H1 (cell line): ENCODE data around the gene CRNN. TPM values are rescaled to one million over a fixed set of nuclear protein-coding genes. Genes with fewer than 3 reads are reported as not detected.

Source experiments
- CTBP2 ChIP-seq: IDR thresholded peaks from 2 replicates; pipeline ENCODE4 v1.7.0; 2011; ENCODE audit warnings: borderline replicate concordance, mild to moderate bottlenecking, moderate library complexity, mixed read lengths, low read length; ENCODE audit not compliant: insufficient read depth, insufficient read length
- JUND ChIP-seq: IDR thresholded peaks from 2 replicates; pipeline ENCODE4 v1.6.1; 2011; ENCODE audit warnings: mild to moderate bottlenecking, improper control_type of control experiment, low read length
- KDM4A ChIP-seq: IDR thresholded peaks from one replicate; pipeline ENCODE4 v1.7.1; 2012; ENCODE audit warnings: low read depth, mild to moderate bottlenecking, moderate library complexity, low read length, inconsistent platforms; ENCODE audit not compliant: severe bottlenecking
- RBBP5 ChIP-seq: IDR thresholded peaks from 2 replicates; pipeline ENCODE4 v1.7.1; 2012; ENCODE audit warnings: low read depth, mild to moderate bottlenecking, inconsistent platforms, low read length, moderate library complexity, borderline replicate concordance
- SIRT6 ChIP-seq: IDR thresholded peaks from one replicate; pipeline ENCODE4 v1.7.1; 2012; ENCODE audit warnings: low read length, inconsistent platforms
- SIX5 ChIP-seq: IDR thresholded peaks from 2 replicates; pipeline ENCODE4 v1.6.1; 2011; ENCODE audit warnings: mild to moderate bottlenecking, low read depth, low read length
- TAF7 ChIP-seq: optimal IDR thresholded peaks from 2 replicates; pipeline ENCODE3; 2011; ENCODE audit warnings: low read depth, mild to moderate bottlenecking, inconsistent platforms, low read length, moderate library complexity, borderline replicate concordance
- polyA plus RNA-seq, 7 experiments: library from polyadenylated mRNA; depleted of rRNA in 3 of 7; stranded (reverse) in 5 of 7; unstranded in 2 of 7; fragments of >200 nt in 5 of 7; fragments of 200-250 nt in 2 of 7; gene quantifications; 1 replicate in 5 of 7; 2 replicates in 1 of 7; 4 replicates in 1 of 7; pipeline versions ENCODE4 v1.2.1 to v1.2.3, GENCODE V29; 2011 to 2013; ENCODE audit warnings: missing spikeins in 2 of 7, mixed read lengths in 2 of 7
- total RNA-seq: library from RNA; stranded (reverse); fragmentation: NEBNext Ultra II Directional; extraction: Animal tissue kit (Norgen Biotek cat#: 25700); gene quantifications from 2 replicates; pipeline ENCODE4 v1.2.1, GENCODE V29; 2021
- TF ChIP-seq, protein P1 (sequence below): IDR thresholded peaks from 2 replicates; pipeline ENCODE4 v1.6.1; 2012; ENCODE audit warnings: inconsistent platforms

CRNN gene
- total and polyA plus RNA-seq, 2 of the 8 experiments (the other 6 are each of a cell fraction or from before 2014, with no cell fraction given) = not detected

DNA sequence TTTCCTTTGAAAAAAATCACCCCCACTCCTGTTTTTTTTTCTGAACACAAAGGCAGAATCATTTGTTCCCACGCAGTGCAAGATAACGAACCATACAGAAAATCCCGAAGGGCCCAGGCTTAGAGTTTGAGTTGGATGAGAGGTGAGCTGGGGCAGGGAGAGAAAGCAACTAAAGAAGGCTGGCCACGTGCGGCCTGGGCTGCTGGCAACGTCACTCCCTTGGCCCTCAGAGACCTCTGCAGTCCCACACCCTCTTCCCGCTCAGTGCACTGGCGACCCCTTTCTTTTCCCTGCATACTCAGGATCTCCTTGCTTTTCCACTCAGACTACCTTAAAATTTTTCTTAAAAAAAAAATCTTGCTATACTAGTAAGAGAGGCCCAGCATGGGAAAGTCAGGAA lies 28.2 kb upstream of the CRNN start (continued):
- TF ChIP-seq TAF7 = no peak
- no peak for TF ChIP-seq KDM4A
- no peak for TF ChIP-seq JUND
- TF ChIP-seq CTBP2 = no peak
- TF ChIP-seq SIRT6 = no peak
- TF ChIP-seq RBBP5 = no peak
- no peak for TF ChIP-seq SIX5
- TF ChIP-seq, protein P1, sequence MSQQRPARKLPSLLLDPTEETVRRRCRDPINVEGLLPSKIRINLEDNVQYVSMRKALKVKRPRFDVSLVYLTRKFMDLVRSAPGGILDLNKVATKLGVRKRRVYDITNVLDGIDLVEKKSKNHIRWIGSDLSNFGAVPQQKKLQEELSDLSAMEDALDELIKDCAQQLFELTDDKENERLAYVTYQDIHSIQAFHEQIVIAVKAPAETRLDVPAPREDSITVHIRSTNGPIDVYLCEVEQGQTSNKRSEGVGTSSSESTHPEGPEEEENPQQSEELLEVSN = no peak
